OCI-M1 (cell line): Measurements from ENCODE around the gene FAM76B.

Source experiments
- DNase-seq: peaks from one replicate; lab custom pipeline; 2025; lab: John Stamatoyannopoulos, UW

Gene FAM76B

GRCh38 chr11:95729462-95729861 is 60.1 kb downstream of the FAM76B start:
- DNase-seq: no peak

- DNase-seq: no peak
Measured at GRCh38 chr11:95728790-95729189, 60.8 kb downstream of the FAM76B start.

GRCh38 chr11:95728094-95728493 is 61.5 kb downstream of the FAM76B start:
- DNase-seq: no peak

- no peak for DNase-seq
Measured at GRCh38 chr11:95727620-95728019, 62.0 kb downstream of the FAM76B start.

GRCh38 chr11:95727111-95727510 is 62.5 kb downstream of the FAM76B start:
- DNase-seq: no peak

GRCh38 chr11:95725196-95725595 is 64.4 kb downstream of the FAM76B start:
- DNase-seq: peak; percentile 29

- no peak for DNase-seq
Measured at GRCh38 chr11:95723361-95723942, 66.1 kb downstream of the FAM76B start.

GRCh38 chr11:95720195-95720594 is 69.4 kb downstream of the FAM76B start:
- no peak for DNase-seq
